ENCODE data around the gene MUL1.
A peak's percentile ranks its signal among the peaks of the same experiment; 100 is the strongest.

MUL1 gene, protein sequence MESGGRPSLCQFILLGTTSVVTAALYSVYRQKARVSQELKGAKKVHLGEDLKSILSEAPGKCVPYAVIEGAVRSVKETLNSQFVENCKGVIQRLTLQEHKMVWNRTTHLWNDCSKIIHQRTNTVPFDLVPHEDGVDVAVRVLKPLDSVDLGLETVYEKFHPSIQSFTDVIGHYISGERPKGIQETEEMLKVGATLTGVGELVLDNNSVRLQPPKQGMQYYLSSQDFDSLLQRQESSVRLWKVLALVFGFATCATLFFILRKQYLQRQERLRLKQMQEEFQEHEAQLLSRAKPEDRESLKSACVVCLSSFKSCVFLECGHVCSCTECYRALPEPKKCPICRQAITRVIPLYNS

GRCh38 chr1:20507564-20508410 lies at the start of gene MUL1:
Gene MUL1 (minus strand): TSS chr1:20508151. CDS start chr1:20508024, 127 bp downstream.
- peak; percentile 73 to 99 (median 93) for DNase-seq

DNA sequence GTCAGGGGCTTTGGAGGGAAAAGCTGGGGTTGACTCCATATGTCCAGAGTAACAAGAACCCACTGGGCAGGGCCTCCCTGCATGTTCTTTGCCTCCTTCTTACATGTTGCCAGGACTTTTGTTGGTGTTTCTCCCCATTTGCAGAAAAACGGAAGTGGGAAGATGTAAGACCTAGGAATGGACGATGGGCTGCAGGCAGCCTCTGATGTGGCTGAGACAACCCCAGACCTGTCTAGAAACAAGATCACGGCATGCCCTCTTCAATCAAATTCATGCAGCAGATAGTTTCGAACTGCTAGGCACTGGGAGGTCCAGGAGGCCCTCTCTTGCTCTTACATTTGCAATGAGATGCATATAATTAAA lies 47.8 kb upstream of the MUL1 start:
- DNase-seq: no peak

DNA sequence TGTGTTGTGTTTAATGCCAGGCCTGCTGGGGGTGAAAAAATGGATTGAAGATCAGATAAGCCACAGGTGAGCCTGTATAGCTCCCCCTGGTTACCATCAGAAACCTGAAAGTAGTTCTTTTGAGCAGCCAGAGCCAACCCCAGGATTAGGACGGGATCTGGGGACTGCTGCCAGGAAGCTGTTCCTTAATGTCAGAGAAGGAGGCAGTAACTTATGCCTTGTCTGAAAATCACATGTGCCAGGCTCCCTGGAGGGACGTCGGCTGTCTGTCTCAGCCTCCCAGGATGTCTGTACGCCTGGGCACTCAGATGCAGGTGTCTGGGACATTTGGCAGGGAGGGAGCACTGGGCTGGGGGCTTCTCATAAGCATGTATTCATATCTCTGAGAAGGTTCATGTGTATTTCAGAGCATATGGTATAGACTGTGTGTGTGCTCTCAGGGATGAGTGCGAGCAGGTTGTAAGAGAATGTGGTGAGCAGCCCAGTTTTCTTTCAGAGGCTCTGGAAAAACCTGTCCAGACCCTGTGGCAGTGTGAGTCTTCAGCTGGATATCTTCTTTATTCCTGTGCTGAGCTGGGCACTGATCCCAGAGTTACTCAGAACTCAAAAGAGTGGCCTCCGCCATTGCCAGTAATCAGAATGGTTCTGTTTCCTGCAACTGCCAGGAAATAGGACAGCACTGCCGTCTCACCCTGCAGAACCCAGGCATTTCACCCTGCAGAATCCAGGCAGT lies 47.2 kb upstream of the MUL1 start:
- DNase-seq: peak in 26 of 51 donors; percentile 2 to 63 (median 30)

DNA sequence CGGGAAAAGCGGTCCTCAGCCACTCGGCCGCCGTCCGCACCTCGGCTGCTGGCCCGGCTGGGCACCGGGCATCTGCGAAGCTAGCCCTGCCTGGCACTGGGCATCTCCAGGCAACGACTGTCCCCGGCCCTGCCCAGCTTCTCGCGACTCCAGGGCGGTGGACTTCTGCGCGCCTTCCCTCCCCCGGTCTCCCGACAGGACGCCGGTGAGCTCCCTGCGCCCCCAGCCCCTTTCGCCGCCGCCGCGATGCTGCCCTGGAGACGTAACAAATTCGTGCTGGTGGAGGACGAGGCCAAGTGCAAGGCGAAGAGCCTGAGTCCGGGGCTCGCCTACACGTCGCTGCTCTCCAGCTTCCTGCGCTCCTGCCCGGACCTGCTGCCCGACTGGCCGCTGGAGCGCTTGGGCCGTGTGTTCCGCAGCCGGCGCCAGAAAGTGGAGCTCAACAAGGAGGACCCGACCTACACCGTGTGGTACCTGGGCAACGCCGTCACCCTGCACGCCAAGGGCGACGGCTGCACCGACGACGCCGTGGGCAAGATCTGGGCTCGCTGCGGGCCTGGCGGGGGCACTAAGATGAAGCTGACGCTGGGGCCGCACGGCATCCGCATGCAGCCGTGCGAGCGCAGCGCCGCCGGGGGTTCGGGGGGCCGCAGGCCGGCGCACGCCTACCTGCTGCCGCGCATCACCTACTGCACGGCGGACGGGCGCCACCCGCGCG lies 44.9 kb upstream of the MUL1 start:
- DNase-seq: peak in 1 of 51 donors; percentile 47

- peak in 46 of 51 donors; percentile 17 to 88 (median 70) for DNase-seq
Measured at GRCh38 chr1:20551945-20552727, 44.2 kb upstream of the MUL1 start, which contains the start of gene FAM43B. Gene FAM43B (plus strand): TSS chr1:20552573. CDS start chr1:20552974, 401 bp downstream.

DNA sequence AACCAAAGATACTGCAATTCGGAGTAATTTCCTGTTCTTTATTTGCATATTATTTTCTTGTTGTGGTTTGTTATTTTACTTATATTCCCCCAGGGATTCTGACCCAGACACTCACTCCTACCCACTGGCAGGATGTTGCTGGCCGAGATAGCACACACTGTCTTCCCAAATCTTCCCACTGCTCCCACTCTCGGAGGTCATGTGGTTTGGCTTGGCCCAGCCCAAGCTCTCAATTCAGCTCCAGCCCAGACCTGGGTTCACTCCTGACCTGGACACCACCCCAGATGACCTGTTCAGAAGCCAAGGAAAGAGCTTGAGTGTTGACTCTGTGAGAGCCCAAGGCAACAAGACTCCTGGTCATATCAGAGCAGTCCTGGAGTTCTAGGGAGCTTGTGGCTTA lies 43.2 kb upstream of the MUL1 start:
- DNase-seq: no peak

GRCh38 chr1:20546637-20547036 lies 38.7 kb upstream of the MUL1 start:
- no peak for DNase-seq

DNA sequence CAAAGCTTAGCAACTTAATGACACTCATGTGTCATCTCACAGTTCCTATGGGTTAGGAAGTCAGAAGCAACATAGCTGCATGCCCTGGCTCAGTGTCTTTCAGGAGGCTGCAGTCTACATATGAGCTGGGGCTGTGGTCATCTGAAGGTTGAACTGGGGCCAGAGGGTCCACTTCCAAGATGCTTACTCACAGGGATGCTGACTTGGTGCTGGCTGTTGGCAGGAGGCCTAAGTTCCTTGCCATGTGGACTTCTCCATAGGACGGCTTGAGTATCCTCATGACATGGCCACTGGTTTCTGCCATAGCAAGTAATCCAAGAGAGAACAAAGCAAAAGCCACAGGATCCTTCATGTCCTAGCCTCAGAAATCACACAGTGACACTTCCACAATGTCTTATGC lies 32.3 kb upstream of the MUL1 start:
- no peak for DNase-seq

DNA sequence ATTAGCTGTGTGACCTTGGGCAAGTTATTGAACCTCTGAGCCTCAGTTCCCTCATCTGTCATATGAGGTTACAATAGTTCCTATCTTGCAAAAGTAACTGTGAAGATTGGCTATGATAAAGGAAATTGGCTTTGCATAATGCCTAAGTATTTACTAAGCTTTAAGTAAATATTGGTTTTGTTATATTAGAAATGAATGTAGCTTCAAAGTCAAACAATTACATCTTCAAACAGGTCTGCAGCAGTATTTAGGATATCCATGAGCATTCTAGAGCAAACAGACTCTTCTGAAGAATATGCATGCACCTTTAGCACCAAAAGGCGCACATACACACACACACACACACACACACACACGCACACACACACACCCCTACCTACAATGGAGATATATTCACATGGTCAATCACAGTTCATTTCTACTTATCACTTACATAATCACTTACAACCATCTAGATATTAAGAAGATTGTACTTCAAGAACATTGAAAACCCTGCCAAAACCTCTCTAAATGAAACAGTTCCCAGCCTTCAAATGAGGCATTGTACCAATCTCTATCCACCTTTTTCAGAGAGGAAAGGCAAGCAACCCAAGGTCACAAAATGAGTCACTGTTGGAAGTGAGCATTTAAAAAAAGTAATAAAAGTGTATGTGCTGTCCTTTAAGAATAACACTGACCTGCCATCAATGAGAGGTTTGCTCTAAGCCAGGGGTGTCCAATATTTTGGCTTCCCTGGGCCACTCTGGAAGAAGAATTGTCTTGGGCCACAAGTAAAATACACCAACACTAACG lies 31.0 kb upstream of the MUL1 start:
- DNase-seq: no peak

- DNase-seq: no peak
Measured at GRCh38 chr1:20538227-20538626, 30.3 kb upstream of the MUL1 start.

DNA sequence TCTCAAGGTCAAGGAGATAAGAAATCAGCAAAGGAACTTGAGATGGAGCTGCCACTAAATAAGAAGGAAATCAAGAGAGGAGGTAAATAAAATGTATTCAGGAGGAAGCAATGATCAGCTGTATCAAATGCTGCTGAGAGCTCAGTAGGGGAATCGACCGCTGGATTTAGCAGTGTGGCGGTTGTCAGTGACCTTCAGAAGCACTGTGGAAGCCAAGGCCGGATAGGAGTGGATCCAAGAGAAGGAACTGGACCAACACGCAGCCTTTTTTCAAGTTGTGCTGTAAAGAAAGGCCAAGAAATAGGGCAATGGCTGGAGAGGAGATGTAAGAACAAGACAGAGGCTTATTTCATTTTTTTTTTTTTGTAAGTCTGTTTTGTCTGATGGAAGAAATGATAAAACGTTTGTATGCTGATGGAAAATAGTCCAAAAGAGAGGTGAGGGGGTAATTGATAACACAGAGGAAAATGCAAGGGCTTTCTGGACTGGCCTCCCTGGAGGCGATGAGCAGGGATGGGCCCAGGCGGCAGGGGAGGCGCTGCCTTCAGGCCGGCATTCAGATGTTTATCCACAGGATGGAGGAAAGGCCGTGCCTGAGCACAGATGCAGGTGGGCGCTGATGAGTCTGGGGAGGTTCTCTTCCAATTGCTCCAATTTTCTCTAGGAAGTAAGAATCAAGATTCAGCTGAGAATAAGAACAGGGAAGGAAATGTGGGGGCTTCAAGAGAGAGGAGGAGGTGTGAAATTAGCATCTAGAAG lies 26.9 kb upstream of the MUL1 start:
- DNase-seq: peak in 1 of 51 donors; percentile 29

DNA sequence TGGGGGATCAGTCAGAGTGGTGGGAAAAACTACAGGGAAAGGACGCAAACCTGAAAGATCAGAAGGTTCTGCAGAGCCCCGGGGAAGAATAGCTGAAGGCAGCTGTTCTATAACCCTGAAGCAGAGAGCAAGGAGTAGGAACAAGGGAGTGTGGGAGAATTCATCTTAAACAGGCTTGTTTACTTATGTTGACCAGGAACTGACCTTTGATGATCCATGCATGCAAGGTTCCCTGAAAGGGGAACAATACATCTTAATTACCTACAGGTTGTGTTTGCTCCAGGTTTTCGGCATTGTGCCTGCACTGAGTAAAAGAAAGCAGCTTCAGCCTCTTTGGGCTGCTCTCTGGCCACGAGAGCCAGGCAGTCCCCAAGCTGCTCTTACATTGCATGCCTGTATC lies 25.7 kb upstream of the MUL1 start:
- DNase-seq: no peak

GRCh38 chr1:20530901-20531300 lies 22.9 kb upstream of the MUL1 start:
- peak in 7 of 51 donors; percentile 7 to 59 (median 14) for DNase-seq

DNA sequence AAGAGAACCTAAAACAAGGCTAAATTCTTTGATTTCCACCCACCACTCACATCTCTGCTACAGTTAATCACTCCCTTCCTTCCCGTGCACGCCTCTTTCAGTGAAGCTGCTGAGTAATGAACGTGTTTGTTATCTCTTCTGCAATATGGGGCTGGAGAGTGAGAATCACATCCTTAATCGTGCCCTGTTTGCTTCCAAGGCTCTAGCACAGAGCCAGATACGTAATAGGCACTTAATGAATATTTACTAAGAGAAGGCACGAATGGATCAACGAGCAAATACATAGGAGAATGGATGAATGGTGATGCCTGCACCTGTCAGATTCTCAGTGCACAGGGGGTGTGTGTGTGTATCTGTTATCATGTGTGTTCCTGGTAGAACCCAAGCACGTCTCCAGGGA lies 22.4 kb upstream of the MUL1 start:
- peak in 2 of 51 donors; percentile 40 to 58 for DNase-seq

DNA sequence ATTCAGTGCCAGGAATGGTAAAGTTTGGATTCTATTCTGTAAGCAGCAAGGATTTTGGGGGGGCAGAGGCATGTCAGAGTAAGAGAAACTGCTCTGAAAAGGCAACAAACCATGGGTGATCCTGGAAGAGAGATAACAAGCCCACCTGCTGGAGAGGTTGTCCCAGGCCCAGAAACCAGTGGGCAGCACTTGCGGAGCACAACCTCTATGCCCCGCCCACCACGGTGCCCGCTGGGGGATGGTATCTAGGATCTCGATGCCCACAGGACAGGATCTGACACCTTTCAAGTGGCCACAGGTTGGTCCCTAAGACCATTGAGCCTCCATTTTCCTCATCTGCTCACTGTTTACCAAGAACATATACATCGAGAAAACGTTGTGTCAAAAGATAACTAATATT lies 20.3 kb upstream of the MUL1 start:
- DNase-seq: no peak

GRCh38 chr1:20526267-20526666 lies 18.3 kb upstream of the MUL1 start:
- no peak for DNase-seq

DNA sequence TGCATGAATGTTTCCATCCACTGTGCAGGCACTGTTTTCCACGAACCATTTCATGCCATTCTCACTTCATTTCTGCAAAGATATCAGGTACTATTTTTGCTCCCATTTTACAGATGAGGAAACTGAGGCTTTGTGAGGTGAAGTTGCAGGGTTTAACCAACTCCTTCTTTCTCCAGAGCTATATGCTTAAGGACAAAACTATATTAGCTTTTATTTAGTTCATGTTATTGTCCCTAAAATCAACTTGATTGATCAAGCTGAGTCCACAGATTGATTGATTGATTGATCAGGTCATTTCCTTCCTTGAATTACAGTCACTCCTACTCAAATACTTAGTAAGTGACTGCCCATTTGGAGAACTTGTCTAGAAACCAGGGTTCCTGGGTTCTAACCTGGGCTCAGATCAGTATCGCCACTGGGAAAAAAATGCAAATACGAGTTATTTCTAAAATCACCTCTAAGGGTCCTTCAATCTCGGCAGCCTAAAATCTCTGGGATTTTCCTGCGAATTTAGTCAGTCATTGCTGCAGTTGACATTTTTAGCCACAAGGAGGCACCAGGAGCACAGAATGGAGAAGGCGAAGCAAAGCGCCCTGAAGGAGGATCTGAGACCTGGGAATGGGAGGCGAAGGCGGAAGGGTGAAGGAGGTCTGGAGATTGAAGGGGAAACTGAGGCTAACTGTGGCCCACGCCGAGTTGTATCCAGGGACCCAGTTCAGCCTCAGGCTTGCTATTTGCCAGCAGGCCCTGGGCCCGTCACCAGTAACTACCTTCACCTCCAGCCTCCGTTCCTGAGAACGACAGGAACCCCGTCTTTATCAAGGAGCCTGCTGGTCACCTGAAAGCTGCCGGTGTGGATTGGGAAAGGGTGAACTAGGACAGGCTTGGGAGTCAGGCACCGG lies 14.3 kb upstream of the MUL1 start:
- peak in 44 of 51 donors; percentile 3 to 83 (median 38) for DNase-seq
